ENCODE results near the gene PVRIG.

- no peak for TF ChIP-seq POLR2AphosphoS5 (IDR thresholded peaks at IDR 0.05)
- TF ChIP-seq, protein P1, sequence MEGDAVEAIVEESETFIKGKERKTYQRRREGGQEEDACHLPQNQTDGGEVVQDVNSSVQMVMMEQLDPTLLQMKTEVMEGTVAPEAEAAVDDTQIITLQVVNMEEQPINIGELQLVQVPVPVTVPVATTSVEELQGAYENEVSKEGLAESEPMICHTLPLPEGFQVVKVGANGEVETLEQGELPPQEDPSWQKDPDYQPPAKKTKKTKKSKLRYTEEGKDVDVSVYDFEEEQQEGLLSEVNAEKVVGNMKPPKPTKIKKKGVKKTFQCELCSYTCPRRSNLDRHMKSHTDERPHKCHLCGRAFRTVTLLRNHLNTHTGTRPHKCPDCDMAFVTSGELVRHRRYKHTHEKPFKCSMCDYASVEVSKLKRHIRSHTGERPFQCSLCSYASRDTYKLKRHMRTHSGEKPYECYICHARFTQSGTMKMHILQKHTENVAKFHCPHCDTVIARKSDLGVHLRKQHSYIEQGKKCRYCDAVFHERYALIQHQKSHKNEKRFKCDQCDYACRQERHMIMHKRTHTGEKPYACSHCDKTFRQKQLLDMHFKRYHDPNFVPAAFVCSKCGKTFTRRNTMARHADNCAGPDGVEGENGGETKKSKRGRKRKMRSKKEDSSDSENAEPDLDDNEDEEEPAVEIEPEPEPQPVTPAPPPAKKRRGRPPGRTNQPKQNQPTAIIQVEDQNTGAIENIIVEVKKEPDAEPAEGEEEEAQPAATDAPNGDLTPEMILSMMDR (IDR thresholded peaks at IDR 0.05), result no peak
These were observed 15.3 kb upstream of the PVRIG start for GRCh38 chr7:100204454-100204853.
